ENCODE results near the gene DGKZ. TPM values are rescaled to one million over a fixed set of nuclear protein-coding genes. Genes with fewer than 3 reads are reported as not detected.
A peak's percentile ranks its signal among the peaks of the same experiment; 100 is the strongest.

DGKZ gene
- total RNA-seq, 4 donors from 2014 or later = 41.8 to 86.4 (median 60.3) TPM

DNA sequence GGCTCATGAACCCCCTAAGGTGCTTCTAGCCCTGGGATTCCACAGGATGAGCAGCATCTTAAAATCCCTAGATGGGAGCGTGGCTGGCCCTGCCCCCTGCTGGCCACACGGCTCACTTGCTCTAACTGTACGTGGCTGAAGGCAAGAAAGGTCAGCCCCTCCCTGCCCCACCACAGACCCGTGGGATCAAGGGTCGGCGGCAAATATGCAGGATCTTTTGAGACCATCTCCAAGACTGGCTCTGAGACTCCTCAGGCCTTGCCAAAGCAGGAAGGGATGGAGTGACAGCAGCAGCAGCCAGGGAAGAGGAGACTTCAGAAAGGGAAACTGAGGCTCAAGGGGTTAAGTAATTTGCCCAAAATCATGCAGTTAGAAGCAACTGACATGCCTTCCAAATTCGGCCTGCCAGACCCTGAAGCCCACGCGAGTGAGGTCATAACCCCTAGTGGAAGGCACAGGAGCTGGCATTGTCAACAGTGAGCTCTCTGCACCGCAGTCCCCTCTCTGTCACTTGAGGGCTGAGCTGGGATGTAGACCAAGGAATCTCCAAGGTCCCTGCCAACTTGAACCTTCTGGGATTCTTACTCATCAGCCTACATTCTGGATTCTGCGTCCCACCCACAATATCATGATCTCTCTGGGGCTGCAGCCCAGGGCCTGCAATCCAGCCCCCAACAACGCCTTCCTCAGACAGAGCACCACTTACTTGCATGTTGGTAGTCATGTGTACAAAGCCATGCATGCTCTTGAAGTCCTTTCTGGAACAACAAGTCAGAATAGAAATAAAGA is 38.4 kb upstream of the DGKZ start:
- intact Hi-C loops (cut with DNase I; ENCODE audit: low total_unique reads) = loop anchor here (5.0 kb wide), 1 partner anchor 72 kb away; no protein-coding TSS in a partner anchor
- peak in 1 of 3 donors; percentile 88 for TF ChIP-seq CTCF (IDR thresholded peaks at IDR 0.05)
- TF ChIP-seq POLR2A (IDR thresholded peaks at IDR 0.05) = no peak
- peak; percentile 76 to 96 for DNase-seq (ENCODE audit: low spot score in 2 of 2)
- H3K4me3 ChIP-seq (ENCODE audit: low read depth, poor library complexity, severe bottlenecking) = no peak overlapping the region
- 19 to 25% methylated on average over 12 of the region's 12 CpGs for WGBS, 2 donors

DNA sequence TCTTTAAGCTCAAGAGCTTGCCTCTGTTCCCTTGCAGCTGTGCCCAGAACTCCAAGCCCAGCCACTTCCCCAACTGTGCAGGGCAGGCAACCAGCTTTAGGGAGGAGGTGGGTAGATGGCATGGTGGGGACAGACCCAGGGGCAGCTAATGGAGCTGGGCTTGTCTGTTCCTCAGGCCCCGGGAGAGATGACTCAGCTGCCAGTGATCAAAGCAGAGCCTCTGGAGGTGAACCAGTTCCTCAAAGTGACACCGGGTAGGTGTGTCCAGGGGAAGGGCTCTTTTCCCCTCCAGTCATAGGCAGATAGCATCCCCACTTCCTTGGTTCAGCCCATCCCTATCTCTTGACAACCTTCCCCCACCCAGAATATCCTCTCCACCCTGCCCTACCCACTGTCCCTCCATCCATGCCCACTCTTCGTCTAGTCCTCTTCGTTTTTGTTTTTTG is 37.4 kb upstream of the DGKZ start:
- intact Hi-C loops (cut with DNase I; ENCODE audit: low total_unique reads) = loop anchor here (5.0 kb wide), 1 partner anchor 73 kb away; no protein-coding TSS in a partner anchor
- 52 to 60% methylated on average over 4 of the region's 4 CpGs for WGBS, 2 donors
- TF ChIP-seq POLR2A (IDR thresholded peaks at IDR 0.05) (no peak), CTCF (IDR thresholded peaks at IDR 0.05) (no peak)

DNA sequence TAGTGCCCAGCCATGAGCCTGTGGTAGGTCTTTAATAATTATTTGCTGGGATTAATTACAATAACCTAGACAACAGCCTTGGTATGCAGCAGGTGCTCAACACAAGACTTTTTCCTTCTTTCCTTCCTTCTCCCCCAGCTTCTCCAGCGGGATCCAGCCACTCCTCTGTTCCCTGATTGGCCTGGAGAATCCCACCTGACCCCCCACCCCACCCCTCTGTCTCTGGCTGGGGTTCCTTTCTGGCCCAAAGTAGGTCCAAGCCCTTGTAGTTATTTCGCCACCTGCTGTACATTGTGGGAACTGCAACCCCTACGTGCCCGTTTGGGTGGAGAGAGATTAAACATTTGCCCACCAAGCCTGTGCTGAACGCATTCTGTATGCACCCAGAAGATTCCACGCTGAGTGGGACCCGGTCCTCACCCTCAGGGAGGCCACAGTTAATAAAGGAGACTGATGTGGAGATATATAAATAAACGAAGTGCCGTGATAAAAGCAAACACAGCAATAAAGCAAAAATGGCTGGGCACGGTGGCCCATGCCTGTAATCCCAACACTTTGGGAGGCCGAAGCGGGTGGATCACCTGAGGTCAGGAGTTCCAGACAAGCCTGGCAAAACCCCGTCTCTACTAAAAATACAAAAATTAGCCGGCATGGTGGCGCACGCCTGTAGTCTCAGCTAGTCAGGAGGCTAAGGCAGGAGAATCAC is 32.1 kb upstream of the DGKZ start:
- 55 to 59% methylated on average over 16 of the region's 16 CpGs for WGBS, 2 donors
- peak in 1 of 3 donors; percentile 56 for TF ChIP-seq CTCF (IDR thresholded peaks at IDR 0.05)
- TF ChIP-seq POLR2A (IDR thresholded peaks at IDR 0.05) = no peak
- peak in 1 of 2 donors; percentile 92 for DNase-seq (ENCODE audit: low spot score in 2 of 2)
- H3K4me3 ChIP-seq (ENCODE audit: low read depth, poor library complexity, severe bottlenecking) = no peak overlapping the region
- intact Hi-C loops (cut with DNase I; ENCODE audit: low total_unique reads) = no loop called here

More for the DNA sequence above, 37.4 kb upstream of the DGKZ start:
- DNase-seq (ENCODE audit: low spot score in 2 of 2) = no peak
- no peak overlapping the region for H3K4me3 ChIP-seq (ENCODE audit: low read depth, poor library complexity, severe bottlenecking)

DNA sequence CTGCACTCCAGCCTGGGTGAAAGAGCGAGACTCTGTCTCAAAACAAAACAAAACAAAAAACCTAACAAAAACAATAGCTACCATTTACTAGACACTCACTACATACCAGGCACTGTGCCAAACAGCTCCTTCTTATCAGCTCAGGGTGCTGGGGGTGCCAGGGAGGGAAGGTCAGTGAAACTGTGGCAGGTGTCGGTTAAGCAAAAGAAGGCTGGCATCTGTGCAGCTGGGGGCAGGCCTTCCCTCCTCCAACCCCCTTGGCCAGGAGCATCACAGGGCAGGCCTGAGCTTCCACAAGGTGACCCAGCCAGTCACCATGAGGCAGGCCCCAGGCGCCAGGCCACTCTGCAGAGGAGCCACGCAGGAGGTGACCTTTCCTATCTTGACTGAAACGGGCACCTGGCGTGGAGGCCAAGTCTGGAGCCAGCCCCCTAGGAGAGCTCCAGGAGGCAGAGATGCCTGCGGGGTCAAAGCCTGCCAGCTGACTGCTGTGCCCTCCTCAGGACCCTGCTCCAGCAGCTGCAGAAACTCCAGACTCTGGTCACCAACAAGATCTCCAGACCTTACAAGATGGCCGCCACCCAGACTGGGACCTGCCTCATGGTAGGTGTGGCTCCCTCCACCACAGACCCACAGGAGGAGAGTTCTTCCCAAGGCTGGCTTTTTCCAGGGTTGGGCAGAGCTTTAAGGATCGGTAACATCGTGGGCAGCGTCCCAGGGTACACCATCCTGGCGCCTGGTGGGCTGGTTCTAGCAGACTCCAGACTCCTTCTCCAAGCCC is 31.3 kb upstream of the DGKZ start:
- 92 to 94% methylated on average over 11 to 12 of the region's 12 CpGs for WGBS, 2 donors
- intact Hi-C loops (cut with DNase I; ENCODE audit: low total_unique reads) = no loop called here
- no peak for DNase-seq (ENCODE audit: low spot score in 2 of 2)
- TF ChIP-seq CTCF (IDR thresholded peaks at IDR 0.05) = no peak
- no peak for TF ChIP-seq POLR2A (IDR thresholded peaks at IDR 0.05)
- no peak overlapping the region for H3K4me3 ChIP-seq (ENCODE audit: low read depth, poor library complexity, severe bottlenecking)

DNA sequence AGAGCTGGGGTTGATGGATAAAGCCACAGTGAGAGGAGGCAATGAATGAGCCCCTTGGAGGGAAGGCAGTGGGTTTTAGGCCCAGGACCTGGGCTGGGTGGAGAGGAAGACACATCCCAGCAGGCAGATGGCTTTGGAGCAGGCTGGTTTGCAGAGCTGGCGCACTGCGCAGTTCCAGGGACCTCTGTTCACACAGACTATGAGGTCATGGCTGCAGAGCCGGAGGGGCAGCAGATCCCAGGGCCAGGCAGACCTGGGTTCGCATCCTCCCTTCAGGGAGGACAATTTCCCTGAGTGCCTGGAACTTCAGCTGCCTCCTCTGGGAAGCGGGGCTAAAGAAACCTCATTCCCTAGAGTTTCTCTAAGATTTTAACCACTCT is 28.2 kb upstream of the DGKZ start:
- 85 to 97% methylated on average over 5 of the region's 5 CpGs for WGBS, 2 donors
- intact Hi-C loops (cut with DNase I; ENCODE audit: low total_unique reads) = no loop called here
- TF ChIP-seq CTCF (IDR thresholded peaks at IDR 0.05) (no peak), POLR2A (IDR thresholded peaks at IDR 0.05) (no peak)
- no peak overlapping the region for H3K4me3 ChIP-seq (ENCODE audit: low read depth, poor library complexity, severe bottlenecking)
- DNase-seq (ENCODE audit: low spot score in 2 of 2) = no peak

Data from lower leg skin (tissue), 4 donors.